Stimulated activated CD4-positive, alpha-beta T cell treated with anti-CD3 and anti-CD28 coated beads, Interleukin-2, amount 100 ng/mL, for 4 hours (primary cell): Measurements from ENCODE around the gene RAPGEF4.

Experiments
- DNase-seq: peaks from one replicate; pipeline ENCODE4 v3.0.0-alpha.2; 2020; ENCODE audit warnings: low read depth

The RAPGEF4 gene

DNA sequence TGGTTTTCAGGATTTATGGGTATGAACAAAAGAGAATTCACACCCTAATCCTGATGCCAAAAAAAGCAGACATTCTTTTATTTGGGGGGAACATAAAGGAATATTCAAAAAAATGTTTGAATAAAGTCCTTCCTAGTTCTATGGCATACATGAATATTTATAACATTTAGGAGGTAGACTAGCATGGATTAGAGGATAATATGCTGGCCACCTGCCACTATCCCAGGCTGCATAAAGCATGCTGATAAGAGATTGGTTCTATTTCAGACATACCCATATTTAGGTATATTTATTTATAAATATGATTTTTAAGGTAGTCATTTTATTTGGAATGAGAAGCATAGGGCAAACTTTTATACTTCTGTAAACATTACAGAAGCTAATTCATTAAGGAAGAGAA is 305.1 kb downstream of the RAPGEF4 start:
- no peak for DNase-seq

DNA sequence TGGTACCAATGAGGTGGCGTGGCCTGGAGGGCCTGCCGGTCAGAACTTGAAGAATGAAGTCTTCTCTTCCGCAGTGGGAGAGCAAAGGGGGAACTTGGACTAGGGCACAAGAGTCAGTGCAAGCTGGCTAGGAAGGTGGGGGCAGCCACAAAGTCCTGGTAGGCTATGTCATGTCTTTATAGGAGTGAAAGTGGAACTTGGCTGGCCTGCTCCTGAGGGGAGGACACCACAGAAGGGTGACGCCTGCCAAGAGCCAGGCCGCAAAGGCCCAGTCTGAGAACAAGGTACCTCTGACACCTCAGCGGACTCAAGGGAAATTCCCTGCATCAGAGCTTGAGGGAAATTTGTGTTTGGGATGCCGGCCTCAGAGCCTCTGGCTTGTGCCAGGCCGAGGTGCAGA is 307.8 kb downstream of the RAPGEF4 start:
- no peak for DNase-seq

DNA sequence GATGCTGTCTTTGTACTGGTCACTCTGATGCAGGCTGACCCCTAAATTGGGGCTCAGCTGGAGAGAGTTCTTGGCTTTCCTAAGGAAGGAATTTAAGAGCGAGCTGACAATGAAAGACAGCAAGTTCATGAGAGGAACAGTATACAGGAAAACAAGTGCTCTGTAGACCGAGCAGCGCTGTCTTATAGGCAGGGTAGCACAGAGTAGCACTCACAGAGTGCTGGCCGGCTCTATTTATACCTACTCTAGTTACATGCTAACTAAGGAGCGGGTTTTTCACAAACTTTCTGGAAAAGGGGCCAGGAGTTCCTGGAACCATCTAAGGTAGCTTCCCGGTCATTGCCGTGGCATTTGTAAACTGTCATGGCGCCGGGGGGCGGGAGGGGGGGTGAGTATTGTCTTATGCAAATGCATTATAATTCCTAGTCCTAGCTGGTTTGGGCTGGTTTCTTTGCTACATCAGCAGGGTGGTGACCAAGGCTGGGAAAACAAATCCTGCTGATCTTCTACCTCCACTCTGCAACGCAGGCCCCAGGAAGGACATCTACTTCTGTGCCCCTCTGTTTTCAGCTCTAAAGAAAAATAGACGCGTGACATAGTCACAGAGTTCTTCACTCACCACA is 308.4 kb downstream of the RAPGEF4 start:
- DNase-seq = no peak

DNA sequence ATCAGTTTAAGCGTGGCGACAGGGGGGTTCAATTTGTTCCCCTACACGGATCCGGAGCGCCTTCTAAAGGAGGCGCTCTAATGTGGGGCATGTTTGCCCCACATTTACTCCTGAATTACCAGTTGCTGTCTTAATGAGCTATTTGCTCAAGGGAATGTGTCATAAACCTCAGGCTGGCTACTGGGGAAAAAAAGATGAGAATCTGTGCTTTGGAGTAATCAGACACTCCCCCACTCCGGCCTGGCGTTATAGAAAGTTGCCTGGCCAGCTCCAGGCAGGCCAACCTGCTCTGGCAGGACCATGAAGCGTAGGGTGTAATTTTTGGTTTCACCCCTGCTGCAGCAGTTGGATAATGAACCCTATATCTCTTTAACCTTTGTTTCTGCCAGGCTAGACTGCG is 309.0 kb downstream of the RAPGEF4 start:
- no peak for DNase-seq

DNA sequence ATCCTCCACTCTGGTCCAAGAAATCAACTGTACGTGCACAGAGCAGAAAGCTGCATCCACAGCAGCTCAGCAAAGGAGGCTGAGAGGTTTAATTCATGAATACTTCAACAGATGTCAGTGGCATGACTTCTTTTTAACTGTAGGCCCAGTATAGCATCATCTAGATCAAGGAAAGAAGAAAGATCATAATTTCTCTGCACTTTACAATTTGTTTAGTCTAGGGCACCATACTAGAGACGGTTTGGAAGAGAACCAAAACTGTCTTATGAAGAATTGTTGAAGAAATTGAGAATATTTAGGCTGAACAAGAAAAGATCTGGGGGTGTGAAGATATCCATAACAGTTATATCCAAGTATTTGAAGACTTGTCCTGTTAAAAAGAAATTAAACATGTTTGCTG is 309.5 kb downstream of the RAPGEF4 start:
- DNase-seq = no peak

DNA sequence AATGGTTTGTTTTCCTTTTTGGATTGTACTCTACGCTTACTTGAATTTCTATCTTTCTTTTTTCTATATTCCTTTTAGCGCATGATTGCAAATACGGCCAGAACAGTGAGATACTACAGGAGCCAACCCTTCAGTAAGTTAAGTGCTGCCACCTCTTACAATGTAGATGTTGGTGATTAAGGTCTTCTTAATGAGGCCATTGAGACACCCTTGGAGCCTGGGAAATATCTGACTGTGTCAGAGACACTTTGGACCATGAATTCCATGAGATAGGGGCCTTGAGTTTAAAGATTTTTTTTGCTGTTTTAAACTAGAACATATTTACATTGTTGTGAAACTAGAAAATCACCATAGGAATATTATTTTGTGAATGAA is 312.9 kb downstream of the RAPGEF4 start:
- DNase-seq = no peak

DNA sequence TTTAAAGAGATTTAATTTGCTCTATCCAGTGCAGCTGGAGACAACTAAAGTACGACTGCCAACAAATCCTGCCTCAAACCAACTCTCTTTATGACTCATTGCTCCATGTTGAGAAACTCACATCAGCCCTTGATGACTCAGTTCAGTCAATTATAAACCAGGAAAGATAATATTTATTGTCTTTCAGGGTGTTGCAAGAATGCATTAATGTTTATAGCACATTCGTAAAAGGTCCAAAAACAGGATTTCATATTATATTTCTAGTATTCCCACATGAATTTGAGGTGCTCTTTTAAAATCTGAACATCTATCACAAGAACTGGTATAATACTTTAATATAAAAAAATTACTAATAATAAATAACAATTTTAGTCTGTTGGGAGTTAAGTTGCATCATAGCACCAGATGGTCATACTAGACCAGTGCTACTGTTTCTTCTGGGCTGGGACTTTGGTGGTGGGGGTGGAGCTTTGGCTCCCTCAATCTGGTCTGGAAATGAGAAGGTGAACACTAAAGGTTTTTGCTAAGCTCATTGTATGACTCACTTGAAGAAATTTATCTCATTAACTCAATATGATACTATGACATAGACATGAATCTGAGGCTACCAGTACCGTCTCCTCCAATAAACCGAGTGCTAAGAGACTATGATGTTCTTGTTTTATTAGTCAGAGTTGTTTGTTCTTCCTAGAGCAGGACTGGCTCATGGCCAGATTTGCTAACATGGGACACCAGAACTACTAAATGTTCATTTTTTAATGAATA is 313.4 kb downstream of the RAPGEF4 start:
- DNase-seq = no peak

DNA sequence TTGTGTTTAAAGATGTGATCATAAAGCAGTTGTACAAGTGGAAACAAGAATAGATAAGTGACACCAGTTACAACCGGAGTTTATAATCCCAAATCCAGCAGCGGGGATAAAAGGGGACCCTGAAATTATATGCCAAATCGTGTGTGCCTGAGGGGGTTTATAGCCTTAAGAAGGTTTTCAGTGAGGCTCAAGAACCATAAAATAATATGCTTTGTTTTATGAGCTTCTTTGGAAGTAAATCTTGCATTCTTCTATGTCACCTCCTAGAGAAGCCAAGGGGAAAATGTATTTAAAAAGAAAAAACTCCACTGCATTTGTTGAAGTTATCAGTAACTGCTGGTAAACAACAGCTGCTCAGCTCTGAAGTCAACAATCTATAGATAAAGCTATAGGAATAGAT is 314.2 kb downstream of the RAPGEF4 start:
- DNase-seq = no peak

DNA sequence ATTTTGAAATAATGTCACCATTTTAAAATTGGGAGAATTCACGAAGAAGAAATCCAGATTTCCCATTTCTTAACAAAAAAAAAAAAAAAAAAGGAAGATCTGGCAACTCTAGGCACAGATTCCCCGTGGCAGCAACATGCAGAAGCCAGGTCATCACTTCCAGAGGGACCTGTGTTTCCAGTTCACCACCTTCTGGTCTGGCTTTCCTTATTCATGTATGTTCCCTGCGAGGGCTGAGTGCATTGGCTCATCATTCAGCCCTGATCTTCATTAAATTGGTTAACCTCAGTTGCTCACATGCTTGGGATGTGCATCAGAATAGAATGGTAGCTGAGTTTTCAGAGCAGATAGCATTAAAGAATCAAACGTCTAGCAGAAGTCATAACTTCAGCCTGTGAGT is 315.0 kb downstream of the RAPGEF4 start:
- no peak for DNase-seq

DNA sequence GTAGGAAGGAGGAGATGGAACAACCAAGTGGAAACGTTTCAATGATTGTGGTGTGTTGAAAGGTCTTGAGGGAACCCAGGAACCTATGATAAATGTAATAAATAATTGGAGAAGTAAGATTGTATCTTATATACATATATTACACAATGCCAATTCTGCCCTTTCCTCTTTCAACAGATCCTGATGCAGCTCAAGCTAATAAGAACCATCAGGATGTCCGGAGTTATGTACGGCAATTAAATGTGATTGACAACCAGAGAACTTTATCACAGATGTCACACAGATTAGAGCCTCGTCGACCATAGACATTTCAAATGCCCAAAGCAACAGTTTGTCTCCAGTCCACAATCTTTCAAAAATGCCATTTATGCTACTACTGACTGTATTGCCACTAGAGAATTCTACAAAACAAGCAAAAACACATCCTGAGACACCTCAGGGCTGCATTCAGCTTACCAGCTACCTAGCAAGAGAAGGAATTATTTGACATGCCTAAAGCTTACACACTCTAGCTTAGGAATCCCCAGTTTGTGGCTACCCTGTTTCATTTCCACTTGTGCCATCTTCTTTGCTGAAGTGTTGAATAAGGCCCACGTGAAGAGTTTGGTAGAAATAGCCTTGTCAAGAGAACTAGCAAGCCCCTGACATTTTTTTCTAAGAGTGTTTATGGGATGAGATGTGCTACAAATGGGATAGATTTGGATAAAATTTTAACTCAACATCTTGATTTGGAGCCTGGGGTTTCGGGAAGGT is 316.0 kb downstream of the RAPGEF4 start:
- DNase-seq = no peak

DNA sequence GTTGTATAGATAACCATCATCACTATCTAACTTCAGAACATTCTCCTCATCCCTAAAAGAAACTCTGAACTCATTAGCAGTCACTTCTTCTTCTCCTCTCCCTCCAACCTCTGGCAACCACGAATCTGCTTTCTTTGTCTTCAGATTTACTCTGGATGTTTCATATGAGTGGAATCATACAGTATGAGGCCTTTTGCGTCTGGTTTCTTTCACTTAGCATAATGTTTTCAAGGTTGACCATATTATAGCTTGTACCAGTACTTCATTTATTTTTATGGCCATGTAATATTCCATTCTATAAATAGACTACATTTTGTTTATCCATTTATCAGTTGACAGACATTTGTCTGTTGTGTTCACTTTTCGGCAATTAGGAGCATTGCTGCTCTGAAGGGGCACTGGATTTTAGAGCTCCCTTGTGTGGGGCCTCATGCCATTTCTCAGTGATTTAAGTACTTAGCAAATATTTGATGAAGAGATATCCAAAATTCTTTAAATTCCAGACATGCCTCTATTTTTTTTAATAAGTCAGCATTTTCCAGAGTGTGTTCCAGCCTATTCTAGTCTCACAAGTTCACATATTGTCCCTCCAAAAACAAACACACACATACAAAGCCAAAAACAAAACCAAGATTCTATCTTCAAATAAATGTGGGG is 317.5 kb downstream of the RAPGEF4 start:
- no peak for DNase-seq

DNA sequence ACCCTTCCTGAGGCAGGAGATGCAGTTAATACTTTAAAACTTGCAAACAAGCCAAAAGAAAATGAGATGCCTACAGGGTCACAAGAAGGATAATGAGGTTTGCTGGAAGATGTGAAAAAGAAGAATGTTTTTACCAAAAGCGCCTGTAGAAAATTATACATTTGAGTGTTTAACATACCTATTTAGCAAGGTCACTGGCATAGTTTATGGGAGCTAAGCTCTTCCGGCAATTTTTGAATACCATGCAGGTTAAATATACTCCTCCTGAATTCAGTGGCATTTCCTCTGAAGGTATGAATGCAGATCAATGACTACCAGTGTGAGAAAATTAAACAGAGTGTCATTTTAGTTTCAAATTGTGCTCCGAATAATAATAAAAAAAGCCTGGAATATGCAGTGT is 318.8 kb downstream of the RAPGEF4 start:
- no peak for DNase-seq

DNA sequence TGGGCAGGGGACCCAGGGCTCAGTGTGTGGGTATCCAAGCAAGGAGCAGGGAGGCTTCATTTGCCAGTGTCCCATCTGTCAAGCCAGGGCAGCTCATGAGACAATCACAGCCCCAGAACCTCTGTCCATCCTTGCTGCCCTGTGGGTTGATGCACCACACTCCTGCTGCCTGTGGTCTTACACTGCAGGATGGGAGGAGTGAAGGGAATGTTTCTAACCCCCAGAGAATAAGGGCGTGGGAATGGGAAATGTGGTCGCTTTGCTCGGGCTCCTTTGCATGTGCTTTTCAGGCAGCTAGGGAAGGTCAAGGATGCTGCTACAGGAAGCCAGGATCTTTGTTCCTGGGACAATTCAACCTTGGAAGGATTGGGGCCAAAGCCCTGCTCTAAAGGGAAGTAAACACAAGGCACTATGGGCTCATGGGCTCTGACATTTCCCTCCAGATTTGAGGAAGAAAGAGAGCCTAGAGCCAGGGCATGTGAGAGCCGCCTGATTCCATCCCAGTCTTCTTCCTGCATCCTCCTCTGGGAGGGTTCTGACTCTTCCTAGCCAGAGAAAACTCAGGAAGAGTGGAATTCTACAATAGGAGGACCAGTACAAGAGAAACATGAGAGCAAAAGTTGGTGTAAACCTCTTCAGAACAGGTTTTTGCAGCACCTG is 321.2 kb downstream of the RAPGEF4 start:
- DNase-seq = no peak

DNA sequence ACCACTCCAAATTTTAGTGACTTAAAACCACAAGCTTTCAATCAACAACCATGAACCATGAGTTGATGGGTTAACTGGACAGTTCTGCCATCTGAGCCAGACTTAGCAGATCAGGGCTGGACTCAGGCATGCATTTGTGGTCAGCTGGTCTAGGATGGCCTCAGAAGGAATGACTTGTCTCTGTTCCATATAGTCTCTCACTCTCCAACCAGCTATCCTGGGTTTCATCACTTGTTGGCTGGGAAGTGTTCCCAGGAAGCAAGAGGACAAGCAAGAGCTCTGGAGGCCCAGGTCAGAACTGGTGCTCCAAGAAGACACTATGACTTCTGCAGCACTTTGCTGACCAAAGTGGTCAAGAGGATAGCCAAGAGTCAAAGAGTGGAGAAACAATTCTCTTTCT is 322.5 kb downstream of the RAPGEF4 start:
- DNase-seq = no peak

DNA sequence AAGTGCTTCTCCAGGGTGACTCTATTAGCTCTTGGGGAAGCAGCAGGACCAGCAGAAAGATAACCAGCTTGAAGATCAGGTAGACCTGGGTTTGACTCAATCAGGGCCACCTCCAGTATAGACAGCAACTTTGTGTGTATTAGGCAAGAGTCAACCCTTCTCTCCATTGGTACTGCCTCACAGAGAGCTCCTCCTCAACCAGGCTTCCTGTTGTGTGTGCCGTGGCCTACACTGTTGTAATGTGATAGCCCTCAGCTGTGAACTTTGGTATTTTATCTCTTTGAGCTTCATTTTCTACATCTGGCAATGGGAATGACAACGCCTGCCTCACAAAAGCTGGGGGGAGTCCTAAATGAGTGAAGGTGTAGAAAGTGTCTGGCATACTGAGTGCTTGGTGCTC is 323.0 kb downstream of the RAPGEF4 start:
- DNase-seq = no peak

DNA sequence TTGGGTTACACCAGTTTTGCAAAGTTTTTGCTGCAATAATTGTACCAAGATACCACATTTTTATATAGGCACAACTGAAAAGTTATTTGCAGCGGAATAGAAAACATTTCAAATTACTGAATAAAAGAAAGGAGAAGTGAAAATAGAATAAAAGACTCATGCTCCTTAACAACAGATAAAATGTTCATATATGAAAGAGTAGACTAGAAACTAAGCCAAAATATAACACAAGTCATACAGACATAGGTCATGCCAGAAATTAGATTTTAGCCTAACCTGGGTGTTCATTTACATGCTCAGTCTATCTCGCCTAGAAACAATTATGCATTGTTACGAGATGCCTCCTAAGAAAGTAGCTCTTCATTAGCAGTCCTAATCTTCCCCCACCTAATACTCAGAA is 323.6 kb downstream of the RAPGEF4 start:
- no peak for DNase-seq

DNA sequence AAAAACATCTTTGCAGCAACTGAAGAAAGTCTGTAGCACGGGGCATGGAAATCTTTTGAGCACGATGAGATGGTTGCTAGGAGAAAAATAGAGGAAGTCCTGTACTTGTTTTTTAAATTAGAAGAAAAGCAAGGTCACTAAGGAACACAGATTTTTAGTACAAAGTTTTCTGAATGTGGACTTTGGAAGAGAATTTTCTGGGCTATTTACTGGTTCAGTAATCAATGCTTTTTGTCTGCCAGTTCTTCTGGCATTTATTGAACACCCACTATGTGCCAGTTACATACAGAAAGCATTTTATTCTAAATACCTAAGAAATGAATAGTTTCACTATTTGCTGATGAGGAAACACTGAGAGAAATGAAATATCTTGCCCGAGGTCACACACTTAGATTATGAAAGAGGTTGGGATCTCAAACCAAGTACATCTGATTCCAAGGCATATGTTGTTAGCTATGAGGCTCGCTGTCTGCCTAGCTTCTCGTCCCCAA is 324.4 kb downstream of the RAPGEF4 start:
- DNase-seq = no peak

DNA sequence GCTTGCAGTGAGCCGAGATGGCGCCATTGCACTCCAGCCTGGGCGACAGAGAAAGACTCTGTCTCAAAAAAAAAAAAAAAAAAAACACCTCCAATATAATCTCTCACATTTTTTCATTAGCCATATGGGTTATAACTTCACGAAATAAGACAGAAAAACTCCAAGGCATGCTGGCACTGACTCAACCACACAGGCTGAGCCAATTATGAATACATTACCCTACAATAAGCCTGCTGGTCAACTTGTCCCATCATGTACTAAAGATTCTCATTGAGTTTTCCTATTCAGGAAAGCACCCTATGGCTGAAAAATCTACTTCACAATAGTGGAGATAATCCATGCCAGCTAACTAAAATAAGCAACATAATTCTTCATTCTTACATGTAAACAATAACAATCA is 327.2 kb downstream of the RAPGEF4 start:
- no peak for DNase-seq

DNA sequence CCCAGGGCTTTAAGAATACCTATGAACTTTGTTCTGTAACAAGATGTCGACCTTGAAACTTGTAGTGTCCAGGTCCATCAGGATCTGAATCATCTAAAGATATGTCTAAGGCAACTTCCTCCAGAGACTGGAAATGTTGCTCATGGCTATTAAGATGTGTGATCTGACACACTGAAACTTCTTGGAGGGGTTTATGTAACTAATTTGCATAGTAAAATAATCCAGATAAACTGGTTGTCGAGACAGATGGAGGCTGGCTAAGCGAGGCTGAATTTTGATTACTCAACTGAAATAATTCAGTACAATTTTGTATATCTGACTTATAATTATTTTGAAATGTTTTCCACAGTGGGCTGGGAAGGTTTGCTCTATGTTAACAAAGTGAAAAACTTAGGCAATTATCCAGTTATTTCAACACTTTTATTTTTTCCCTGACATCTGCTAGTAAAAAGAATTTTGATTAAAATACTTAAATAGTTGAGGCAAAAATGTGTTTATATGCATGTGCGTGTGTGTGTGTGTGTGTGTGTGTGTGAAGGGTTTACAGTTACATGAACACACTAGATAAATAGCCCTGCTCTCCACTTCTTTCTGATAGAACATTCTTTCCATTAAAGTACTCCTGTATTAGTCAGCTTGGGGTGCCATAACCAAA is 328.6 kb downstream of the RAPGEF4 start:
- DNase-seq = no peak

DNA sequence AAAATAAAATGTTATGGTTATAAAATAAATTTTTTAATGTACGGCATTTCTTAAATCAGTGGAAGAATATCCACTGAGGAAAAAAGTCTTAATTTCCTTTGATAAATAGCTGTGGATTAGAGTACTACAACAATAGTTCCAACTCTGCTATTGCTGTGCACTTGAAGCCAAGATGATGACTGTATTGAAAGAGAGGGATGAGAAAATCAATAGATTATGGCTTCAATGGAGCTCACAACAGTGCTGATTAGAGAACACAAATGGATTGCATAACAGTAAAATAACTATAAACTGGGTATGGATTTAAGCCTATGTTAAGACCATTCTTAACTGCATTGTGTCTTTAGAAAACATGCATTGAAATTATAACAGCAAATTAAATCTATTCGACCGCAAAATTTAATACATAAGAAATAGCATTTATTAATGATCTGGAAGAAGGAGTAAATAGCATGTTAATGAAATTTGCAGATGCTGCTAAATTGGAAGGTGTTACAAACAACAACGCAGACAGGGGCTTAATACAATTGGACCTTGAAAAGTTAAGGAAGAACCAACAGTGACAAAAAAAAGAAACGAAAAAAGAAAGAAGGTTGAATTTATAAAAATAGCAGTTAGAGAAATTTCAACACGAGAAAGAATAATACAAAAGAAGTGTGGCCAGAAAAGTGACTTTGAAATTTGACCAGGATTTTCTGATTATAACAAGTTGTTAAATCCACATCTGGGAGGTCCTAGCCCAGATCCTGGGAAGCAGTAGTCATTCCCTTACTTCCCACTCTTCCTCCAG is 331.4 kb downstream of the RAPGEF4 start:
- DNase-seq = no peak
